OCI-LY1 (cell line): Measurements from ENCODE around the gene INTS2.
A peak's percentile ranks its signal among the peaks of the same experiment; 100 is the strongest.
"Not testable (repeated sequence)": the region's sequence is repeated elsewhere in the genome, so short reads cannot be mapped to it uniquely, and the experiment has no call there.

Experiments
- H2AFZ ChIP-seq: fragments of 200-600 bp; sonication (generic), shearing (Covaris generic); 2 replicates; pipeline ENCODE4 v1.6.0; 2014; ENCODE audit warnings: antibody characterized with exemption, mild to moderate bottlenecking, low read length
- H3F3A ChIP-seq: fragments of 200-600 bp; sonication (generic), shearing (Covaris generic); 2 replicates; pipeline ENCODE4 v1.6.0; 2014; ENCODE audit warnings: mild to moderate bottlenecking, antibody characterized with exemption, low read length, moderate library complexity; ENCODE audit not compliant: insufficient read depth
- H3K27ac ChIP-seq: fragments of 200-600 bp; sonication (generic); 2 replicates; pipeline ENCODE4 v1.5.1; 2014; ENCODE audit warnings: low read length, mixed run types, mild to moderate bottlenecking, low read depth; ENCODE audit not compliant: poor library complexity, severe bottlenecking
- H3K27me3 ChIP-seq: fragments of 200-600 bp; sonication (generic); 2 replicates; pipeline ENCODE4 v1.6.0; 2014; ENCODE audit warnings: antibody characterized with exemption, mild to moderate bottlenecking, low read length, moderate library complexity; ENCODE audit not compliant: insufficient read depth
- H3K36me3 ChIP-seq: fragments of 200-600 bp; sonication (generic); 2 replicates; pipeline ENCODE4 v1.6.1; 2014; ENCODE audit warnings: mild to moderate bottlenecking, antibody characterized with exemption, low read length, moderate library complexity, mixed read lengths; ENCODE audit not compliant: insufficient read depth
- H3K4me1 ChIP-seq: fragments of 200-600 bp; sonication (generic); 2 replicates; pipeline ENCODE4 v1.5.1; 2014; ENCODE audit warnings: mild to moderate bottlenecking, low read length, moderate library complexity; ENCODE audit not compliant: insufficient read depth, severe bottlenecking
- H3K4me2 ChIP-seq: fragments of 200-600 bp; sonication (generic), shearing (Covaris generic); 2 replicates; pipeline ENCODE4 v1.6.1; 2014; ENCODE audit warnings: low read length
- H3K4me3 ChIP-seq: fragments of 200-600 bp; sonication (generic); 2 replicates; pipeline ENCODE4 v1.5.1; 2014; ENCODE audit warnings: low read length, low read depth, mild to moderate bottlenecking, mixed read lengths; ENCODE audit not compliant: poor library complexity, severe bottlenecking
- H3K79me2 ChIP-seq: fragments of 200-600 bp; shearing (Covaris generic); 2 replicates; pipeline ENCODE4 v1.6.1; 2016; ENCODE audit warnings: mixed run types, low read length, mixed read lengths; ENCODE audit not compliant: insufficient read depth
- H3K9ac ChIP-seq: fragments of 200-600 bp; sonication (generic), shearing (Covaris generic); 2 replicates; pipeline ENCODE4 v1.6.1; 2014; ENCODE audit warnings: mild to moderate bottlenecking, low read length, mixed read lengths
- H3K9me2 ChIP-seq: fragments of 200-600 bp; sonication (generic), shearing (Covaris generic); 2 replicates; pipeline ENCODE4 v1.6.1; 2014; ENCODE audit warnings: low read depth, mild to moderate bottlenecking, low read length, mixed read lengths
- H3K9me3 ChIP-seq: fragments of 200-600 bp; shearing (Covaris generic); 2 replicates; pipeline ENCODE4 v1.6.1; 2014; ENCODE audit warnings: low read length, mixed read lengths
- H4K20me1 ChIP-seq: fragments of 200-600 bp; sonication (generic), shearing (Covaris generic); 2 replicates; pipeline ENCODE4 v1.6.0; 2016; ENCODE audit warnings: mild to moderate bottlenecking, low read length; ENCODE audit not compliant: insufficient read depth
- EZH2 ChIP-seq: fragments of 200-600 bp; sonication (generic), shearing (Covaris generic); IDR thresholded peaks from 2 replicates; pipeline ENCODE4 v1.8.0; 2017; ENCODE audit warnings: borderline replicate concordance, mixed run types, mild to moderate bottlenecking, antibody characterized with exemption, low read length, moderate library complexity, mixed read lengths
- TF ChIP-seq, protein P1 (sequence below): fragments of 200-600 bp; sonication (generic), shearing (Covaris generic); IDR thresholded peaks from 2 replicates; pipeline ENCODE4 v1.5.1; 2017; ENCODE audit warnings: mild to moderate bottlenecking, antibody characterized with exemption, low read length, moderate library complexity, mixed read lengths

The INTS2 gene

DNA sequence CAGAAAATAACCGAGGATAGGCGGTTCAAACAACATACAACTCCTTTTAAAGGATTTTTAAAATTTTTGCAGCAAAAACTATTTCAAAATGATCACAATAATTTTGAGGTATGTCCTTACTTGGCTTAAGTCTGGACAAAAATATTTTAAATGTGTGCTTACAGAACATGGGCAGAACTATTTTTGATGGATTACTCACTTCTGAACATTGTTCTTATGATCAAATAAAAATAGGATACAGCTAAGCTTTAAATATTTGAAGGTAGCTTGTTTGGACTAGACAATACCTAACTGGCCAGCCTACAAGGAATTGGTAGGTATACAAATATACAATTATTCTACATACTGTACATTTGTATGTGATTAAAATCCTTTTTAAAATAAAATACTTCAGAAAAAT is 14.3 kb upstream of the INTS2 start:
- H3K27ac ChIP-seq = no peak overlapping the region
- H3K4me2 ChIP-seq = no peak overlapping the region
- no peaks in the 10 kb centered on the region for H3K4me1 ChIP-seq
- H2AFZ ChIP-seq = no peak overlapping the region
- H3K4me3 ChIP-seq = no peak overlapping the region
- no peaks in the 10 kb centered on the region for H3K9me3 ChIP-seq
- H3K36me3 ChIP-seq = peaks cover 55% of the 10 kb centered on the region; the same call in 1 of the 2 replicates
- H3F3A ChIP-seq = no peaks in the 10 kb centered on the region; the same call in 1 of the 2 replicates
- H4K20me1 ChIP-seq = no peaks in the 10 kb centered on the region
- no peaks in the 10 kb centered on the region for H3K79me2 ChIP-seq
- TF ChIP-seq, protein P1, sequence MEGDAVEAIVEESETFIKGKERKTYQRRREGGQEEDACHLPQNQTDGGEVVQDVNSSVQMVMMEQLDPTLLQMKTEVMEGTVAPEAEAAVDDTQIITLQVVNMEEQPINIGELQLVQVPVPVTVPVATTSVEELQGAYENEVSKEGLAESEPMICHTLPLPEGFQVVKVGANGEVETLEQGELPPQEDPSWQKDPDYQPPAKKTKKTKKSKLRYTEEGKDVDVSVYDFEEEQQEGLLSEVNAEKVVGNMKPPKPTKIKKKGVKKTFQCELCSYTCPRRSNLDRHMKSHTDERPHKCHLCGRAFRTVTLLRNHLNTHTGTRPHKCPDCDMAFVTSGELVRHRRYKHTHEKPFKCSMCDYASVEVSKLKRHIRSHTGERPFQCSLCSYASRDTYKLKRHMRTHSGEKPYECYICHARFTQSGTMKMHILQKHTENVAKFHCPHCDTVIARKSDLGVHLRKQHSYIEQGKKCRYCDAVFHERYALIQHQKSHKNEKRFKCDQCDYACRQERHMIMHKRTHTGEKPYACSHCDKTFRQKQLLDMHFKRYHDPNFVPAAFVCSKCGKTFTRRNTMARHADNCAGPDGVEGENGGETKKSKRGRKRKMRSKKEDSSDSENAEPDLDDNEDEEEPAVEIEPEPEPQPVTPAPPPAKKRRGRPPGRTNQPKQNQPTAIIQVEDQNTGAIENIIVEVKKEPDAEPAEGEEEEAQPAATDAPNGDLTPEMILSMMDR = no peak
- TF ChIP-seq EZH2 = no peak
- no peaks in the 10 kb centered on the region for H3K9me2 ChIP-seq
- no peaks in the 10 kb centered on the region for H3K27me3 ChIP-seq
- no peak overlapping the region for H3K9ac ChIP-seq

DNA sequence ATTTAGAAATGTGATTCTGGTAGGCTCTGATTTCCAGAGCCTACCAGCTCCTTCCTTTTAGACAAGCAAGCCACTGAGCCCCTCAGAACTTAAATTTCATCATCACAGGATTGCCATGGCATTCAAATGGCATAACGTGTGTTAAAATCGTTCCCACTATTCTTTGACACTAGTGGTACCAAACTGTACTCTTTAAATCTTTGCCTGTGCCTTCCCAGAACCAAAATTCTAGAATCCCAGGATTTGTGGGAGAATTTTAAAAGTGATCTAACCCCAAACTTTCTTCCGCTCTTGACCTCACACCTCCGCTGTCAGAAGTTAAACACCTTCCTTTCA is 287 bp upstream of the INTS2 start:
- peak overlapping the region; percentile 90 for H3K4me2 ChIP-seq
- no peaks in the 10 kb centered on the region for H3F3A ChIP-seq
- no peaks in the 10 kb centered on the region for H4K20me1 ChIP-seq
- H3K27ac ChIP-seq = no peak overlapping the region
- no peaks in the 10 kb centered on the region for H3K9me2 ChIP-seq
- H3K79me2 ChIP-seq = peaks cover 11% of the 10 kb centered on the region
- H3K9ac ChIP-seq = peak overlapping the region; percentile 90
- H3K4me3 ChIP-seq = peak overlapping the region; percentile 86
- no peak for TF ChIP-seq EZH2
- TF ChIP-seq, protein P1 = no peak
- H3K9me3 ChIP-seq = no peaks in the 10 kb centered on the region
- peak overlapping the region; percentile 99 for H2AFZ ChIP-seq
- H3K4me1 ChIP-seq = peaks cover 19% of the 10 kb centered on the region
- peaks cover 18% of the 10 kb centered on the region for H3K36me3 ChIP-seq
- no peaks in the 10 kb centered on the region for H3K27me3 ChIP-seq

DNA sequence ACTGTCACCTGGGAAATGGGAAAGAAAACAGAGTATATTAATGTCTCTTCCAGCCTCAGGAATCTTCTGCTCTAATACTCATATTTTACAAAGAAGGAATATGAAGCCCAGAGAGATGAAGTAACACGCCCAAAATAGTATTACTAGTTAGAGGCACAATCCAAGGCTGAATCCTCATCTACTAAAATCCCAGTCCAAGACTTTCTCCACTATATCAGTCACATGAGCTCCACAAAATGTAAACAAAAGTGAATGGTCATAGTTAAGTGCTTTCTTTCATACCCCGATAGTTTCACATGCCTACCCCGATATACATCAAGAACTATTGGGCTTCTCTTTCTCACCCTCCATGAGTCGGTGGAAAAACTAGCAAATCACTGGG is 965 bp downstream of the INTS2 start:
- H3K9me3 ChIP-seq = no peaks in the 10 kb centered on the region
- H3K4me1 ChIP-seq = peaks cover 19% of the 10 kb centered on the region
- no peaks in the 10 kb centered on the region for H3K9me2 ChIP-seq
- H3F3A ChIP-seq = no peaks in the 10 kb centered on the region
- H3K27ac ChIP-seq = peak overlapping the region; percentile 69
- H3K4me2 ChIP-seq = peak overlapping the region; percentile 90
- peak overlapping the region; percentile 90 for H3K9ac ChIP-seq
- H3K79me2 ChIP-seq = peaks cover 11% of the 10 kb centered on the region
- no peaks in the 10 kb centered on the region for H3K27me3 ChIP-seq
- no peak overlapping the region for H2AFZ ChIP-seq
- H4K20me1 ChIP-seq = no peaks in the 10 kb centered on the region
- H3K36me3 ChIP-seq = peaks cover 18% of the 10 kb centered on the region
- no peak for TF ChIP-seq EZH2
- peak overlapping the region; percentile 86 for H3K4me3 ChIP-seq

DNA sequence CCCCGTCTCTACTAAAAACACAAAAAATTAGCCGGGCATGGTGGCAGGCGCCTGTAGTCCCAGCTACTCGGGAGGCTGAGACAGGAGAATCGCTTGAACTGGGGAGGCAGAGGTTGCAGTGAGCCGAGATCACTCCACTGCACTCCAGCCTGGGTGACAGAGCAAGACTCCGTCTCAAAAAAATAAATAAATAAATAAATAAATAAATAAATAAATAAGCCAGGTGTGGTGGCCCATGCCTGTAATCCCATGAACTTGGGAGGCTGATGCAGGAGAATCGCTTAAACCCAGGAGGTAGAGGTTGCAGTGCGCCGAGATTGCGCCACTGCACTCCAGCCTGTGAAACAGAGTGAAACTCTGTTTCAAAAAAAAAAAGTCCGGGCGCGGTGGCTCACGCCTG is 12.6 kb downstream of the INTS2 start:
- not testable (repeated sequence) for H3K4me2 ChIP-seq, H4K20me1 ChIP-seq, H3K4me1 ChIP-seq, H3K9ac ChIP-seq, H3K79me2 ChIP-seq, H3F3A ChIP-seq, H3K27ac ChIP-seq, H3K27me3 ChIP-seq, H3K9me2 ChIP-seq, H3K4me3 ChIP-seq, H3K9me3 ChIP-seq, H2AFZ ChIP-seq
- H3K36me3 ChIP-seq = peaks cover 63% of the 10 kb centered on the region
